SKM-1 treated with dmso at 0.1 percent for 144 hours (cell line): ENCODE data around the gene COL23A1.

Source experiments
- DNase-seq: peaks from one replicate; lab custom pipeline; 2025; ENCODE audit not compliant: unreplicated experiment; lab: John Stamatoyannopoulos, UW

COL23A1 gene

DNA sequence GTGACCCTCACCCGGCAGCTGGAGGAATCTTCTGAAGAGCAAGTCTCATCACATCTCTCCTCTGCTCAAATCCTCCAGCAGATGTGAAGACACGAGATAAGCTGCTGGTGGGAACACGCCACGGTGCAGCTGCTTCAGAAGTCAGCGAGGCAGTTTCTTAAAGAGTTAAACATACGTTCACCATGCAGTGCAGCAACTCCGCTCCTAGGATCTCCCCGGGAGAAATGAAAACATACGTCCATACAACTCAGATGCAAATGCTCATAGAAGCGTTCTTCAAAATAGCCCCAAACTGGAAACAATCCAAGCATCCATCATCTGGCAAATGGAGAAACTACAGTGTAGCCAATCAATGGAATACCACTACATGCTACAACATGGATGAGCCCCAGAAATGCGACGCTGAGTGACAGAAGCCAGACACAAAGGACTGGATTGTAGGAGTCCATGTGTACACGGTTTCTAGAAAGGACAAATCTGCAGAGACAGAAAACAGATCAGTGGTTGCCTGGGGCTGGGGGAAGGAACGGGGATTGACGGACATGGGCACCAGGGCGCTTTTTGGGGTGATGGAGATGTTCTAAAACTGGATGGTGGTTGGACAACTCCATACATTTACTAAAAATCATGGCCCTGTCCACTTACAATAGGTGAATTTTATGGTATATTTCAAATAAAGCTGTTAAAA, 150.6 kb downstream of the COL23A1 start:
- no peak for DNase-seq

DNA sequence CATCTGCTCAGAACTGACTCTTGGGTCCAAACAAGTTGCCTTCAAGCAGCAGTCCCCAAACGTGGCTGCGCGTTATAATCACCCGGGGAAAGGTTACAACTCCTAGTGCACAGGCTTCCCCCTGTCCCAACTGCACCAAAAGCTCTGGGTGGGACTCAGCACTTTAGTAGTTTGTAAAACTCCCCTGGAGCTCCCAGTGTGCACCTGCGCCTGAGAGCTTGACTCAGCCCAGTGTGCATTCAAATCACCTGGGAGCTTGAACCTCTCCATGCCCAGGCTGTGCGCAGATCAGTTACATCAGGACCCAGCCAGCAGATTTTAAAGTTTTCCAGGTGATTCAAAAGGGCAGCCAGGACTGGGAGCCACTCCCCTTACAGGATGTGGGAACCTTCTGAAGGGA, 151.4 kb downstream of the COL23A1 start:
- no peak for DNase-seq

DNA sequence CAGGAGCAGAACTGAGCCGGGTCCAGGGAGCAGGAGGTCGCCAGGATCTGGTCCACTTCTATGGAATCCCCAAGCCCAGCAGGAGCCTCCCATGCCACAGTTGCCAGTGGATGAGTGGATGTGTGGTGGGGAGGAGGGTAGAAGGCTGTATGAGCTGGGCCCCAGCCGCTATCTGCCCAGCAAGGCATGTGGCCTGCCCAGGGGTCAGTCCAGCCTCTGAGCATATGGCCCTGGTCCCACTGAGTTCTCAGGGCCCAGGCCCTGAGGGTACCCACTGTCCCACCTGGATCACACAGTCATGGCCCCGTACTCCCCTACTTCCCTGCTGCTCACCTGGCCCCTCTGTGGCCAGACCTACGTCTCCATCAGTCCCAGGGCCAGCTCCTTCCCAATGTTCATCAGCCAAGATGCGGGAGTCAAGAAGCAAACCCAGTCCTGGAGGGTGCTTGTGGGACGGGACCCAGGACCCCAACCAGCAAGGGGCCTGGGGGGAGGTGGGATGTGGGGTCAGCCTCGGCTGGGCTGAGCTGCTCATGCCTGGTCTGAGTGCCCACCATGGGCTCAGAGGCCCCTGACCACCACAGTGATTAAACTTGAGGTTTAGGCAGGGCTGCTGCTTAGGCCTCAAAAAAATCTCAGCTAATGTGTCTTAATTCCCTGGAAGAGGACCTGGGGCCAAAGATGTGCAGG, 152.7 kb downstream of the COL23A1 start:
- DNase-seq: no peak

GRCh38 chr5:178436326-178436940, 153.8 kb downstream of the COL23A1 start:
- no peak for DNase-seq

GRCh38 chr5:178435321-178436238, 154.6 kb downstream of the COL23A1 start:
- DNase-seq: no peak

DNA sequence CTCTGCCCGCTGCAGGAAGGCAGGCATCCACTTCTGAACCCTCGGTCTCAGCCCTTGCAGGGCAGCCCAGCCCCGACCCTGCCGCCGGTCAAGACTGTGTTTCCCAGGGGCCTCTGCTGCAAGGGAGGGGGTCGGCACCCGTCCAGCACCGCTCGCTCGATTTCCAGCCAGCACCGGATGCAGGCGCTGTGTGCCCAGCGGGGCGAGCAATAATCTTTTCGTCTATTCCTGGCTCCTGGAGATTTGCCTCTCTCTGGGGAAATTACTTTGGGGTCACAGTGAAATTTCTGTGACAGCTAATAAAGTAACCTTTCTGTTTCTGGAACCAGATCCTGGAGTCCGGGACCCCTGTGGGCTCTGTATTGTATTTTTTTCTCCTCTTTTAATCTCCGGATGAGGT, 155.3 kb downstream of the COL23A1 start:
- no peak for DNase-seq

- DNase-seq: no peak
These were observed 156.0 kb downstream of the COL23A1 start for GRCh38 chr5:178434016-178434761.

GRCh38 chr5:178433273-178433775, 156.9 kb downstream of the COL23A1 start:
- DNase-seq: no peak

DNA sequence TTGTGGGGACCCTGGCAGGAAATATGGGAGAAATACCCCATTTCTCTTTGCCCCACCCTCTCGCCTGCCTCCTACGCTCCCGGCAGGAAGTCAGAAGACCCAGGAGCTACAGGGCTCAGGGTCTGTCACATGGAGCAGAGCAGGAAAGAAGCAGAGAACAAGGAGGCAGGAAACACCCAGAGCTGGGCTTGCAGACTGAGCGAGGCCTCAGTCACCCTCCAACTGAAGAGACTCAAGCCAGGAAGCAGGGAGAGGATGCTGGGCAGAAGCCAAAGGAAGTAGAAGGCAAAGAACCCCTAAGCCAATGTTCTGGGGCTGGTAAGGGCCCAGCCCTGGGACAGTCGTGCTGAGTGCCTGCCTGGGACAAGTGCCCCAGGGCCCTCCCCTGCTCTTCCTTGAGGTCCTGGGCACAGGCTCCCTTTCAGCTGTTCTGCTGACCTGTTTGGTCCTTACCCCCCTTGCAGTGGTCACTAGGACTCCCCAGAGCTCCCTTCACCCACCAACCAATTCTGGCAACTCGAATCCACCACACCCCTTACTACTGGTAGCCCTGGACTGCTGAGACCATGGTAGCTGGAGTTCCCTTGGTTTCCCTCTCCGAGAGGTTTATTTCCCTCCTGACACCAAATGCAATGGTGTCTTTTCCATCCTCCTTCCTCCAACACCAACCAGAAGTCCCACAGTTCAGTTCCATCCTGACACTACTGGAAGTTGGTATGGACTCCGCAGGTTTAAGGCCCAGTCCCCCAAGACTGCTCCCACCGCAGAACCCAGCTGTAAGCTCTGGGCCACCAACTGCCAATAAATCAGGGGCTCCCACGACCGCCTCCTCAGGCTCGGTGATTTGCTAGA, 157.5 kb downstream of the COL23A1 start:
- no peak for DNase-seq

GRCh38 chr5:178431782-178432165, 158.4 kb downstream of the COL23A1 start:
- no peak for DNase-seq

DNA sequence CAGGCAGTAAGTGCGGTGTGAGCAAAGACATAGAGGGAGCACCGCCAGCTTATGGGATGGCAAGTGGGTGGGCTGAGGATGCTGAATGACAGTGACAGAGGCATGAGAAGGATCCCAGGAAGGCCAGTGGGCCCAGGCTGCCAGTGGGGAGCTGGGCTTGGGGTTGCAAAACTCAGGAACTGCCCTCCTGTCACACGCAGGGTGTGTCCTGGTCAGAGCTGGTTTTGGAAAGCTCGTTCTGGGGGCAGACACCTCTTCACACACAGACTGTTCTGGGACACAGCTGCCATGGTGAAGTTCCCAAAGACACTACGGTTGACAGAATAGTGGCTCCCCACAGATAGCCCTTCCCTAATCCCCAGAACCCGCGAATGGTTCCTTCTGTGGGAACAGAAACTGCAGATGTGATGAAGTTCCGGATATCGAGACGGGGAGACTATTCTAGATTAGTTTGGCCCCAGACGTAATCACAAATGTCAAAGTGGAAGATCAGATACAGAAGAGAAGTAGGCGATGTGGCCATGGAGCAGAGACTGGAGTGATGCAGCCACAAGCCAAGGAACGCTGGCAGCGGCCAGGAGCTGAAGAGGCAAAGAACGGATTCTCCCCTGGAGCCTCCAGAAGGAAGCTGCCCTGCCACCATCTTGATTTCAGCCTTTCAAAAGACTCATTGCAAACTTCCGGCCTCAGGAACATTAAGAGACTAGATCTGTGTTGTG, 159.0 kb downstream of the COL23A1 start:
- no peak for DNase-seq

DNA sequence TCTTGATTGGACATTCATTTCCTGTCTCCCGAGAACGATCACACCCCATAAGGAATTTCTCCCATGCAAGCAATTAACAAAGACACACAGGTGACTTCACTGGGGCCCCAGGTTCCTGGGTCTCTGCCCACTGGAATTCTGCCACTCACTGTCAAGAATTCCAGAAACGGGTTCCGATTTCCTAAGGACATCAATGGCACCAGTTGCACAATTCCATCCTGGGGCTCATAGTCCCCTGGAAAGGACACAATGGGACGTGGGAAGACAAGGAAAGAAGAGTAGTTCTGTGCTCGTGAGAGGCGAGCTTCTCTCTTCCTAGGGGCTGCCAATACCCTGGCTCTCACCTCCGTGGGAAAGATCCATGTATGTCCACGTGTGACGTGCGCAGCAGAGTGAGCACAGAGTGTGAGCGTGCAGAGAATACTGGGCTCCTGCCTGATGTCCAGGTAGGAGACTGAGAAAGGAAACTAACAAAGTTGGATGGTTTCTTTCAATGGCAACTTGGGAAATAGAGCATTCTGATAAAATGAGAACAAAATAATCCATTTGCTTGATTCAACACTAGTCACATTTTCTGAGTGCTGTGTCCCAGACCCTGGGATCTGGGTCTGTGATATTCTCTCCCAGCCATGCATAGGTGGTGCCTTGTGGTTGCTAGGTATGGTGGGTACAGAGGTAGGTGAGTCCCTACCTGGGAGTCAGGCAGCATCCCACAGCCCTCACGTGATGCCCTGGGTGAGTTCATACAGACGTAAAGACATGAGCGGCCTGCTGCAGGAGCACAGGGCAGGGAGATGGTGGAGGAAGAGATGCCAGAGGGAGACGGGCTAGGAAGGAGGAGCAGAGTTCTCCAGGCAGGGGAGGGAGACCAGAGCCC, 159.8 kb downstream of the COL23A1 start:
- no peak for DNase-seq

DNA sequence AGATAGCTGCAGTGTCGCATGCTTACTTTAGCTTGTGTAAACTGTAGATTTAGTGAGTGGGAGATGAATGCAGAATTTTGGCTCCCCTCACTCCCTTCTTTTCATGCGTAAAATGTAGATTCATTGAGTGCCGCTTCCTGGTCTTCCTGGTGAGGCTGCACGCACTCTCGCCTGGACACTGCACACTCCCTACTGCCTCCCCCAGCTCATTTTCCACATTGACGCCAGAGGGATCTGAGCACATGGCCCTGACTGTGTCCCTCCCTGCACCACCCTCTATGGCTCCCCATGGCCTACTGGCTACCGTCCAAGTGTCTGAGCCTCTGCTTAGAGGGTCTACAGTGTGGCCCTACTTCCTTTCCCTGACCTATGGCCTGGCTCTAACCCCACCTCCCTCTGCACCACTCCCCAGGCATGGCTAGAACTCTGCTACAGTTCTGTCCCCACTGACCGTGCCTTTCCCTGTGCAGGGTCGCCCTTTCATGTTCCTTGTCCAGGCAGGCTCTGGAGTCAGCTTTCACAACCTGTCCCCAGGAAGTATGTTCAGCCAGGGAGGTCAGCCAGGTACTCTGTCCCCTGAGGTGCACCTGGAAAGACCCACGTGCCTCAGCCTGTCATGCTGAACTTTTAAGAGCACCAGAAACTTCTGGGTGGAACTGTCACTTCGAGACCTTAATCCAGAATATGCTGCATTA, 160.6 kb downstream of the COL23A1 start:
- no peak for DNase-seq

GRCh38 chr5:178429156-178429468, 161.1 kb downstream of the COL23A1 start:
- no peak for DNase-seq

DNA sequence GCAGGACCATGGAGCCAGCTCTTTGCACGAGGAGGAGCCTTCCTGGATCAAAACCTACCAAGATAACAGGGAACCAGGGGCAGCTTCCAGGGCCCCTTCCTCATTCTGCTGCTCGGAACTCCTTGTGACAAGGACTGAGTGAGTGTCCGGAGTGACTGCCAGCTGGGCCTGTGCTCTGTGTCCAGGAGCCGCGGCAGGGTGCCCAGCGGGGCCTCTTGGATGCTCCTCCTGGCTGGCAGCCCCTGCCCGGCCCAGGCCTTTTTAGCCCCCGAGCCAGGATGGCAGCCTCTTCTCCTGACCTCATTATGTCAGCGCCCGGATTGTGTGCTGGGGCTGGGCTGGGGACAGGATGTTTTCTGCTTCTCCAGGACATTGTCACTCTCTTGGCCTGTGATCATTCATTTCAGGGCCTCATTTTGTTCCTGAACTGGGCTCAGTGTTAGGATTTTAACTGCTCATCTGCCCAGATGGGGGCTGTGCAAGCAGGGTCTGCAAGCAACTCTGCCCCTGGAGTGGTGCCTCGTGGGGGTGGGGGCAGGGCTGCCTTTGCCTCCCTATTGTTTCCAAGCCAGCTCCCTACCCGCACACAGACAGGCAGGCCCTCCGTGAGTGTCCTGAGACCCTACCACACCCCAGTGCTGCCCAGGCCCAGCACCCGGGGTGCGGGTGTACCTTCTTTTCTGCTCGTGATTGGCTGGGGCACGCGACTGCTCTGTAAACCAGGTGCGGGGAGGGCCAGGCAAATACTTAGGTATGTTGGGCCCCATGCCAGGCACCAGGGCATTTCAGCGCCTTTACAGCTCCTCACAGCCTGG, 161.6 kb downstream of the COL23A1 start:
- no peak for DNase-seq

DNA sequence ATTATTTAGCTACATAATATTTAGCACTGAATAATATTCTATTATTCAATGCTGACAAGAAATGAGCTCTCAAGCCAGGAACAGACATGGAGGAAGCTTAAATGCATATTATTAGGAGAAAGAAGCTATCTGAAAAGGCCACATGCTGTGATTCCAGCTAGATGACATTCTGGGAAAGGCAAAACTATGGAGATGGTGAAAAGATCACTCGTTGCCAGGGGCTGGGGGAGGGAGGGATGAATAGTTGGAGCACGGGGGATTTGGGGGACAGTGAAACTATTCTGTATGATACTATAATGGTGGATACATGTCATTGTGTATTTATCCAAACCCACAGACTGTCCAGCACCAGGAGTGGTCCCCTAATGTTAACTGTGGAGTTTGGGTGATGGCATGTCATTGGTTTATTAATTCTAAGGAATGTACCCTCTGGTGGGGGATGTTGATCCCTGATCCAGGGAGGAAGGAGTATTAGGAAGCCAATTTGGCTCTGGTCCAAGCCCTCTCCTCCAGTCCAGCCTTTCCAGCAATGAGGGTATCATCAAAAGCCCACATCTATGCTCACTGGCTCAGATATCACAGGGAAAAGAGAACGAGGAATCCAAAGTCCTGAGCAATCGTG, 162.5 kb downstream of the COL23A1 start:
- no peak for DNase-seq
